H1 (cell line): Measurements from ENCODE around the gene NME7. TPM values are rescaled to one million over a fixed set of nuclear protein-coding genes. Genes with fewer than 3 reads are reported as not detected.

Experiments
- ATF2 ChIP-seq: IDR thresholded peaks from 2 replicates; pipeline ENCODE4 v1.6.1; 2012; ENCODE audit warnings: low read length, inconsistent platforms
- CBX5 ChIP-seq: fragments of 300-800, 300-1000 bp; sonication (generic); IDR thresholded peaks from 2 replicates; pipeline ENCODE4 v1.7.1; 2016; ENCODE audit warnings: antibody characterized with exemption, low read length, low read depth
- CHD2 ChIP-seq: IDR thresholded peaks from 2 replicates; pipeline ENCODE4 v1.6.1; 2012; ENCODE audit warnings: low read length, improper control_type of control experiment
- CTBP2 ChIP-seq: IDR thresholded peaks from 2 replicates; pipeline ENCODE4 v1.7.0; 2011; ENCODE audit warnings: borderline replicate concordance, mild to moderate bottlenecking, moderate library complexity, mixed read lengths, low read length; ENCODE audit not compliant: insufficient read depth, insufficient read length
- JUN ChIP-seq: IDR thresholded peaks from 2 replicates; pipeline ENCODE4 v1.6.1; 2011; ENCODE audit warnings: low read depth, mild to moderate bottlenecking, improper control_type of control experiment, low read length
- KDM1A ChIP-seq: fragments of 200-600, 300-600 bp; sonication (generic); IDR thresholded peaks from 2 replicates; pipeline ENCODE4 v1.7.1; 2016; ENCODE audit warnings: mild to moderate bottlenecking, low read length, borderline replicate concordance
- POU5F1 ChIP-seq: IDR thresholded peaks from 2 replicates; pipeline ENCODE4 v1.6.1; 2011; ENCODE audit warnings: low read depth, mild to moderate bottlenecking, low read length, moderate library complexity
- TAF7 ChIP-seq: optimal IDR thresholded peaks from 2 replicates; pipeline ENCODE3; 2011; ENCODE audit warnings: low read depth, mild to moderate bottlenecking, inconsistent platforms, low read length, moderate library complexity, borderline replicate concordance
- TCF12 ChIP-seq: IDR thresholded peaks from 2 replicates; pipeline ENCODE4 v1.6.1; 2011; ENCODE audit warnings: low read depth, mild to moderate bottlenecking, low read length
- polyA plus RNA-seq, 7 experiments: library from polyadenylated mRNA; depleted of rRNA in 3 of 7; stranded (reverse) in 5 of 7; unstranded in 2 of 7; fragments of >200 nt in 5 of 7; fragments of 200-250 nt in 2 of 7; gene quantifications; 1 replicate in 5 of 7; 2 replicates in 1 of 7; 4 replicates in 1 of 7; pipeline versions ENCODE4 v1.2.1 to v1.2.3, GENCODE V29; 2011 to 2013; ENCODE audit warnings: missing spikeins in 2 of 7, mixed read lengths in 2 of 7
- total RNA-seq: library from RNA; stranded (reverse); fragmentation: NEBNext Ultra II Directional; extraction: Animal tissue kit (Norgen Biotek cat#: 25700); gene quantifications from 2 replicates; pipeline ENCODE4 v1.2.1, GENCODE V29; 2021

Gene NME7
- total and polyA plus RNA-seq, 2 of the 8 experiments (the other 6 are each of a cell fraction or from before 2014, with no cell fraction given): 11.6 to 28.5 TPM

- TF ChIP-seq KDM1A (no peak), POU5F1 (peak; percentile 2; the same call in 1 of the 2 replicates), JUN (no peak), CTBP2 (no peak), CBX5 (no peak), TAF7 (no peak), CHD2 (no peak), TCF12 (no peak), ATF2 (peak; percentile 80; the same call in 1 of the 2 replicates)
Observed at GRCh38 chr1:169367686-169368405, at the start of gene NME7, which contains the start of gene BLZF1 (continued).
